Astrocyte (in vitro differentiated cells and primary cell): ENCODE results near the gene KRTAP10-1.

Experiments used
- CTCF ChIP-seq: IDR thresholded peaks from 2 replicates; pipeline ENCODE4 v1.5.1; 2011; ENCODE audit warnings: low read depth, mild to moderate bottlenecking, inconsistent platforms, low read length, moderate library complexity; ENCODE audit not compliant: insufficient read depth
- EZH2 ChIP-seq: IDR thresholded peaks from 2 replicates; pipeline ENCODE4 v1.6.1; 2012; ENCODE audit warnings: mild to moderate bottlenecking, low read length, inconsistent platforms; ENCODE audit not compliant: insufficient read depth

GRCh38 chr21:44490816-44491215 lies 49.2 kb downstream of the KRTAP10-1 start:
- TF ChIP-seq CTCF (no peak), EZH2 (no peak)
